Heart left ventricle (tissue), 16 donors: ENCODE results near the gene PTN. TPM values are rescaled to one million over a fixed set of nuclear protein-coding genes. Genes with fewer than 3 reads are reported as not detected.

Source experiments
- ATAC-seq, 4 donors: fragments of 200-7000 bp; cut with Tn5 transposase; one replicate each; pipeline ENCODE4 v1.9.1; 2020 to 2022; ENCODE audit warnings: moderate library complexity in 4 of 4, mild to moderate bottlenecking in 3 of 4, moderate number of reproducible peaks in 1 of 4
- DNase-seq, 5 donors: peaks; one replicate each; pipeline ENCODE4 v3.0.0-alpha.2; 2020
- H3K27ac ChIP-seq, 12 donors: fragments of 200-600 bp; sonication (generic) in 4 of 12; one replicate each; pipeline versions ENCODE4 v1.5.0 to v1.8.0; 2016 to 2022; ENCODE audit warnings: mild to moderate bottlenecking in 2 of 12
- H3K27me3 ChIP-seq, 9 donors: fragments of 200-600 bp; sonication (generic) in 2 of 9; one replicate each; pipeline versions ENCODE4 v1.5.1 to v1.8.0; 2016 to 2022; ENCODE audit warnings: mild to moderate bottlenecking in 3 of 9
- H3K36me3 ChIP-seq, 9 donors: fragments of 200-600 bp; sonication (generic) in 2 of 9; one replicate each; pipeline versions ENCODE4 v1.5.0 to v1.8.0; 2018 to 2022; ENCODE audit warnings: mild to moderate bottlenecking in 2 of 9
- H3K4me1 ChIP-seq, 12 donors: fragments of 200-600 bp; sonication (generic) in 4 of 12; one replicate each; pipeline versions ENCODE4 v1.5.0 to v1.8.0; 2016 to 2022; ENCODE audit warnings: mild to moderate bottlenecking in 3 of 12
- H3K4me3 ChIP-seq, 12 donors: fragments of 200-600 bp; sonication (generic) in 4 of 12; one replicate each; pipeline versions ENCODE4 v1.5.0 to v1.8.0; 2017 to 2022; ENCODE audit warnings: mild to moderate bottlenecking in 9 of 12, moderate library complexity in 4 of 12
- H3K9me3 ChIP-seq, 12 donors: fragments of 200-600 bp; sonication (generic) in 4 of 12; one replicate each; pipeline versions ENCODE4 v1.5.0 to v1.8.0; 2016 to 2022; ENCODE audit warnings: mild to moderate bottlenecking in 1 of 12
- CTCF ChIP-seq, 12 donors: fragments of 200-600 bp; sonication (generic) in 4 of 12; IDR thresholded peaks; one replicate each; pipeline versions ENCODE4 v1.5.0 to v1.8.0; 2018 to 2022; ENCODE audit warnings: antibody characterized with exemption in 12 of 12, mild to moderate bottlenecking in 5 of 12
- POLR2A ChIP-seq, 2 donors: fragments of 450-650 bp; IDR thresholded peaks; one replicate each; pipeline ENCODE4 v1.6.1; 2017; ENCODE audit warnings: antibody characterized with exemption in 2 of 2, mild to moderate bottlenecking in 2 of 2, moderate library complexity in 2 of 2
- WGBS, 4 donors: extraction: QIAGEN DNeasy Blood & Tissue Kit in 2 of 4; methylation state at CpG; one replicate each; pipeline versions ENCODE4 v1.1.5 to v1.1.7; 2013 to 2018; 5-methylcytosine and 5-hydroxymethylcytosine counted together
- intact Hi-C, 10 donors: fragments of 100-400 bp; cut with DNase I; formaldehyde crosslinking; loops; one replicate each; pipeline versions ENCODE4 v1.11.1 to v1.14.2; 2022
- polyA plus RNA-seq, 2 donors: library from polyadenylated mRNA; stranded (reverse); fragments of 200-250 nt; gene quantifications; one replicate each; pipeline ENCODE4 v1.2.3, GENCODE V29; 2013
- total RNA-seq, 9 donors: library from RNA; depleted of rRNA in 2 of 9; stranded (reverse); fragments of >200 nt in 2 of 9; fragmentation: NEBNext Ultra II Directional in 3 of 9; extraction: Animal tissue kit (Norgen Biotek cat#: 25700) in 3 of 9; gene quantifications; one replicate each; pipeline versions ENCODE4 v1.1.0 to v1.2.4, GENCODE V29; 2016 to 2023
- donor health status: ischemic (EF 13 %, LVEDD 7.1; RV severe dilation, severe dysfunction).
- donor health status: healthy with polysubstance abuse.
- donor health status: DM: no; HTN: yes; CAD: no.
- donor health status: DM: no; HTN: no; CAD: no.
- donor health status: ischemic (EF 25% LVEDD 6.9; RV normal size, moderate dysfunction).
- donor health status: ischemic (EF 25% LVEDD 5.7; RV mildly dilated, moderate dysfunction).
- donor health status: healthy.
- donor health status: DM: yes; HTN: yes; CAD: no.
- donor health status: ischemic (EF 35%, LVEDD 5.7; RV mildly dilated, moderate dysfunction).
- donor health status: nonischemic (EF 11% LVEDD 7.7; RV severe dilation, severe dysfunction).
- donor health status: DM: yes; HTN: yes; CAD: no.
- donor health status: PGD.
- donor health status: ischemic (EF 29% LVEDD 5.4; RV normal size, mild dysfunction).
- donor health status: nonischemic (EF 23%, LVEDD 6.1; RV moderate dilation, normal function).

Gene PTN
- total and polyA plus RNA-seq, 11 donors: 3.6 to 23.2 (median 12.8) TPM

GRCh38 chr7:137306748-137307147 is 36.8 kb downstream of the PTN start:
- Histone ChIP-seq H3K4me1 (peaks cover 0 to 7% (median 0%) of the 10 kb centered on the region in 12 donors), H3K36me3 (no peaks in the 10 kb centered on the region), H3K27ac (no peak overlapping the region), H3K27me3 (no peaks in the 10 kb centered on the region), H3K9me3 (no peaks in the 10 kb centered on the region), H3K4me3 (no peak overlapping the region)
- DNase-seq: no peak
- TF ChIP-seq POLR2A (IDR thresholded peaks at IDR 0.05) (no peak), CTCF (IDR thresholded peaks at IDR 0.05) (no peak)
- ATAC-seq: no peak
- 71 to 81% (median 77%) methylated on average over 4 of the region's 4 CpGs for WGBS, 4 donors
- intact Hi-C loops: no loop called here

- no peak for TF ChIP-seq POLR2A (IDR thresholded peaks at IDR 0.05)
- TF ChIP-seq CTCF (IDR thresholded peaks at IDR 0.05): no peak
- H3K4me1 ChIP-seq: peaks cover 0 to 7% (median 0%) of the 10 kb centered on the region in 12 donors
- no peak overlapping the region for H3K4me3 ChIP-seq
- no peaks in the 10 kb centered on the region for H3K9me3 ChIP-seq
- no peaks in the 10 kb centered on the region for H3K27me3 ChIP-seq
- 64 to 80% (median 75%) methylated on average over 6 of the region's 6 CpGs for WGBS, 4 donors
- DNase-seq (no peak), ATAC-seq (no peak)
- H3K27ac ChIP-seq: no peak overlapping the region
- H3K36me3 ChIP-seq: no peaks in the 10 kb centered on the region
- intact Hi-C loops: no loop called here
These were observed 37.5 kb downstream of the PTN start for GRCh38 chr7:137305901-137306621.

GRCh38 chr7:137304624-137305235 is 38.8 kb downstream of the PTN start:
- ATAC-seq (peak in 1 of 4 donors; percentile 39), DNase-seq (no peak)
- intact Hi-C loops: no loop called here
- Histone ChIP-seq H3K27ac (no peak overlapping the region), H3K4me3 (no peak overlapping the region), H3K36me3 (no peaks in the 10 kb centered on the region), H3K9me3 (no peaks in the 10 kb centered on the region), H3K27me3 (no peaks in the 10 kb centered on the region), H3K4me1 (peaks cover 0 to 7% (median 0%) of the 10 kb centered on the region in 12 donors)
- TF ChIP-seq CTCF (IDR thresholded peaks at IDR 0.05) (no peak), POLR2A (IDR thresholded peaks at IDR 0.05) (no peak)
- WGBS, 4 donors: 73 to 81% (median 79%) methylated on average over 9 of the region's 9 CpGs

GRCh38 chr7:137304165-137304564 is 39.4 kb downstream of the PTN start:
- no peak overlapping the region for H3K27ac ChIP-seq
- TF ChIP-seq POLR2A (IDR thresholded peaks at IDR 0.05) (no peak), CTCF (IDR thresholded peaks at IDR 0.05) (no peak)
- H3K4me1 ChIP-seq: peaks cover 0 to 7% (median 0%) of the 10 kb centered on the region in 12 donors
- intact Hi-C loops: no loop called here
- DNase-seq (no peak), ATAC-seq (no peak)
- H3K4me3 ChIP-seq: no peak overlapping the region
- H3K27me3 ChIP-seq: no peaks in the 10 kb centered on the region
- no peaks in the 10 kb centered on the region for H3K36me3 ChIP-seq
- 86 to 100% (median 94%) methylated on average over 1 of the region's 1 CpG for WGBS, 4 donors
- H3K9me3 ChIP-seq: no peaks in the 10 kb centered on the region
